Upper lobe of left lung (tissue), 6 donors: ENCODE measurements around the gene PPIA. TPM values are rescaled to one million over a fixed set of nuclear protein-coding genes. Genes with fewer than 3 reads are reported as not detected.
"Not testable (repeated sequence)": the region's sequence is repeated elsewhere in the genome, so short reads cannot be mapped to it uniquely, and the experiment has no call there.

Experiments
- ATAC-seq, 2 donors: fragments of 200-7000 bp; cut with Tn5 transposase; one replicate each; pipeline ENCODE4 v1.9.1; 2022; ENCODE audit warnings: mild to moderate bottlenecking in 2 of 2, moderate library complexity in 2 of 2; ENCODE audit not compliant: low FRiP score in 2 of 2
- DNase-seq, 2 donors: peaks; one replicate each; pipeline ENCODE4 v3.0.0-alpha.2; 2019 to 2020
- H3K27ac ChIP-seq, 4 donors: fragments of 200-600 bp; sonication (generic); one replicate each; pipeline ENCODE4 v1.5.1; 2016 to 2019
- H3K27me3 ChIP-seq, 4 donors: fragments of 200-600 bp; sonication (generic); one replicate each; pipeline ENCODE4 v1.5.1; 2017 to 2019
- H3K36me3 ChIP-seq, 4 donors: fragments of 200-600 bp; sonication (generic); one replicate each; pipeline ENCODE4 v1.5.1; 2016 to 2019
- H3K4me1 ChIP-seq, 4 donors: fragments of 200-600 bp; sonication (generic); one replicate each; pipeline ENCODE4 v1.5.1; 2018 to 2019
- H3K4me3 ChIP-seq, 4 donors: fragments of 200-600 bp; sonication (generic); one replicate each; pipeline ENCODE4 v1.5.1; 2017 to 2019; ENCODE audit warnings: mild to moderate bottlenecking in 2 of 4, moderate library complexity in 1 of 4
- H3K9me3 ChIP-seq, 4 donors: fragments of 200-600 bp; sonication (generic); one replicate each; pipeline ENCODE4 v1.5.1; 2018 to 2019
- EP300 ChIP-seq, 4 donors: sonication (generic); formaldehyde crosslinking; IDR thresholded peaks; one replicate each; pipeline ENCODE4 v1.5.1; 2017; ENCODE audit warnings: antibody characterized with exemption in 4 of 4, control low read depth in 2 of 4
- POLR2A ChIP-seq, 4 donors: fragments of 450-650 bp; IDR thresholded peaks; one replicate each; pipeline ENCODE4 v1.5.1; 2016 to 2017; ENCODE audit warnings: antibody characterized with exemption in 4 of 4, mild to moderate bottlenecking in 2 of 4
- POLR2AphosphoS5 ChIP-seq, 2 donors: sonication (generic); formaldehyde crosslinking; IDR thresholded peaks; one replicate each; pipeline ENCODE4 v1.5.1; 2017; ENCODE audit warnings: antibody characterized with exemption in 2 of 2
- WGBS, 2 donors: methylation state at CpG; one replicate each; pipeline ENCODE4 v1.1.5; 2017 to 2018; 5-methylcytosine and 5-hydroxymethylcytosine counted together
- total RNA-seq, 6 donors: library from RNA; depleted of rRNA in 4 of 6; stranded (reverse); fragments of >200 nt in 4 of 6; gene quantifications; one replicate each; pipeline versions ENCODE4 v1.1.0 to v1.2.1, GENCODE V29; 2016 to 2021
- TF ChIP-seq, protein P1 (sequence below), 6 experiments: fragments of 450-650 bp in 4 of 6; fragments of 200-600 bp in 2 of 6; sonication (generic) in 2 of 6; IDR thresholded peaks; one replicate each; pipeline ENCODE4 v1.5.1; 2016 to 2019; ENCODE audit warnings: antibody characterized with exemption in 6 of 6
- donor health status: DM: no; HTN: no; CAD: no; lungs with moderate emphysema.
- donor health status: DM: no; HTN: yes; CAD: no; lungs with severe emphysema.

Gene PPIA
- total RNA-seq, 6 donors from 2014 or later: 351 to 1,606 (median 1,253) TPM

DNA sequence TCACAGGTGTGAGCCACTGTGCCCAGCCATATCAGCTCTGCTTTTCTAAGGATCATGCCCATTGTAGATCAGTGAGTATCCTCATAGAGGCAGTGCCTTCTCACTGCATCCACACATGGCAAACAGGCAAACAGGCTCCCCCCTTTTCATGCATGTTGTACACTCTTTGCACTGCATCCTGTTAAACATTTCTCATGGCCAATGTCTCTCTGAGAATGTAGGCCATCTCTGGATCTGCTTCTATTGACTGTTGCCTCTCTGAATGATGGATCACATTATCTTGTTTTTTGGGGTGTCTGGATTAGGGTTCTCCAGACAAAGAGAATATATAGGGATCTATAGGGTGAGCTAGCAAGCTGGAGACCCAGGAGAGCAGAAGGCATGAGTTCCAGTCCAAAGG is 13.1 kb upstream of the PPIA start:
- DNase-seq: no peak
- Histone ChIP-seq H3K9me3 (peaks cover 0 to 4% (median 0%) of the 10 kb centered on the region in 4 donors), H3K36me3 (no peaks in the 10 kb centered on the region), H3K27ac (no peak overlapping the region), H3K27me3 (no peaks in the 10 kb centered on the region), H3K4me1 (peaks cover 0 to 5% (median 2%) of the 10 kb centered on the region in 4 donors), H3K4me3 (no peak overlapping the region)
- no peak for TF ChIP-seq EP300 (IDR thresholded peaks at IDR 0.05)
- TF ChIP-seq POLR2A (IDR thresholded peaks at IDR 0.05): no peak
- TF ChIP-seq POLR2AphosphoS5 (IDR thresholded peaks at IDR 0.05): no peak
- TF ChIP-seq, protein P1, sequence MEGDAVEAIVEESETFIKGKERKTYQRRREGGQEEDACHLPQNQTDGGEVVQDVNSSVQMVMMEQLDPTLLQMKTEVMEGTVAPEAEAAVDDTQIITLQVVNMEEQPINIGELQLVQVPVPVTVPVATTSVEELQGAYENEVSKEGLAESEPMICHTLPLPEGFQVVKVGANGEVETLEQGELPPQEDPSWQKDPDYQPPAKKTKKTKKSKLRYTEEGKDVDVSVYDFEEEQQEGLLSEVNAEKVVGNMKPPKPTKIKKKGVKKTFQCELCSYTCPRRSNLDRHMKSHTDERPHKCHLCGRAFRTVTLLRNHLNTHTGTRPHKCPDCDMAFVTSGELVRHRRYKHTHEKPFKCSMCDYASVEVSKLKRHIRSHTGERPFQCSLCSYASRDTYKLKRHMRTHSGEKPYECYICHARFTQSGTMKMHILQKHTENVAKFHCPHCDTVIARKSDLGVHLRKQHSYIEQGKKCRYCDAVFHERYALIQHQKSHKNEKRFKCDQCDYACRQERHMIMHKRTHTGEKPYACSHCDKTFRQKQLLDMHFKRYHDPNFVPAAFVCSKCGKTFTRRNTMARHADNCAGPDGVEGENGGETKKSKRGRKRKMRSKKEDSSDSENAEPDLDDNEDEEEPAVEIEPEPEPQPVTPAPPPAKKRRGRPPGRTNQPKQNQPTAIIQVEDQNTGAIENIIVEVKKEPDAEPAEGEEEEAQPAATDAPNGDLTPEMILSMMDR (IDR thresholded peaks at IDR 0.05): no peak
- no peak for ATAC-seq

DNA sequence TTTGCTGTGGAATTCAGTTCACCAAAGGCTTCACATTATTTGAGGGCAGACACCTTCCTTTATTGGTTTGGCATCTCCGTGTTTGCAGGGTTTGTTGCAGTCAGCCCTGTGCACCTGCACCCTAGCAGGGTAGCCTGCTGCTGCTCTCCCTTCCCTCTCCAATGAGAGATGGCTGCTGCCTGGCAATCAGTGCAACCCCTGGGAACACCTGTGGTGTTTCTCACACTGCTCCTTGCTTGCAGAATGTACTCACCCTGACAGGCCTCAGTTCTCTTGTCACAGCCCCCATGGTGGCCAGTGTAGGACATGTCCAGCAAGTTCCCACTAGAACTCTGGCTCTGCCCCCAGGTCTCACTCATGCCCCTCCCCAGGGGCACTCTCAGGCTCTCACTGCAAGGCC is 12.1 kb upstream of the PPIA start:
- 88 to 95% methylated on average over 1 of the region's 1 CpG for WGBS, 2 donors
- H3K9me3 ChIP-seq: peaks cover 0 to 4% (median 0%) of the 10 kb centered on the region in 4 donors
- H3K36me3 ChIP-seq: no peaks in the 10 kb centered on the region
- H3K4me1 ChIP-seq: peaks cover 0 to 5% (median 2%) of the 10 kb centered on the region in 4 donors
- H3K27me3 ChIP-seq: no peaks in the 10 kb centered on the region
- no peak overlapping the region for H3K4me3 ChIP-seq
- no peak overlapping the region for H3K27ac ChIP-seq
- TF ChIP-seq EP300 (IDR thresholded peaks at IDR 0.05) (no peak), POLR2A (IDR thresholded peaks at IDR 0.05) (no peak), POLR2AphosphoS5 (IDR thresholded peaks at IDR 0.05) (no peak)
- TF ChIP-seq, protein P1 (IDR thresholded peaks at IDR 0.05): no peak
- DNase-seq: no peak
- ATAC-seq: peak in 1 of 2 donors; percentile 23

DNA sequence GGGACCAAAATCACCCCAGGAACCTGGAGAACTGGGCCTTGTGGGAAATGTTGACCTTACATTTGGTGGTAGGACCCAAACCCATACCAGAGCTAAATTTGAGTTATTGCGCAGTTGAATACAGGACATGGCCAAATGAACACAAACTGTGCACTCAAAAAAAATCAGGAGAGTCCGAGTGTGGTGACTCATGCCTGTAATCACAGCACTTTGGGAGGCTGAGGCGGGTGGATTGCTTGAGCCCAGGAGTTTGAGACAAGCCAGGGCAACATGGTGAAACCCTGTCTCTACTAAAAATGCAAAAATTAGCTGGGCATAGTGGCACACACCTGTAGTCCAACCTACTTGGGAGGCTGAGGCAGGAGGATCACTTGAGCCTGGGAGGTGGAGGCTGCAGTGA is 11.3 kb upstream of the PPIA start:
- ATAC-seq, DNase-seq, H3K9me3 ChIP-seq, H3K4me1 ChIP-seq, H3K4me3 ChIP-seq, H3K27ac ChIP-seq, H3K36me3 ChIP-seq, H3K27me3 ChIP-seq: not testable (repeated sequence)
- 90 to 97% methylated on average over 3 of the region's 3 CpGs for WGBS, 2 donors

DNA sequence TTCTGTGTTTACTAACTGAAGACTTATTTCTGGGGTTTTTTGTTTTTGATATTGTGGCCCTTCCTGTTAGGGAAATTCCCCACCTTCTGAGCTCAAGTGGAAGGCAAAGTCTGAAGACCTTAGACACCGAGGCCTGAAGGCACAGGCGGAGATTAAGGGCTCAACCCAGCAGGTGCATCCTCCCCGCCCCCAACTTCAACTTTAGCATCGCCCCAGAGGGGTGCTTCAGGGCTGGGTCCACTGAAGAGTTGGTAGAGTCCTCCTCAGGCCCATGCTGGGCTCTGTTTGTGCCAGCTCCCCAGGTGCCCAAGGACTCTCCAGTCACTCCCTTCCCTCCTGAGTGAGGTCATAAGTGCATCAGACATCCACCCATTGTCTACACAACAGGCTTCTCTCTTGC is 9.4 kb upstream of the PPIA start:
- H3K27ac ChIP-seq: no peak overlapping the region
- no peaks in the 10 kb centered on the region for H3K36me3 ChIP-seq
- DNase-seq: no peak
- no peak overlapping the region for H3K4me3 ChIP-seq
- WGBS, 2 donors: 69 to 80% methylated on average over 2 to 4 of the region's 4 CpGs
- no peaks in the 10 kb centered on the region for H3K4me1 ChIP-seq
- H3K27me3 ChIP-seq: no peaks in the 10 kb centered on the region
- ATAC-seq: no peak
- H3K9me3 ChIP-seq: peaks cover 0 to 4% (median 0%) of the 10 kb centered on the region in 4 donors
- TF ChIP-seq, protein P1 (IDR thresholded peaks at IDR 0.05): no peak
- TF ChIP-seq EP300 (IDR thresholded peaks at IDR 0.05) (no peak), POLR2AphosphoS5 (IDR thresholded peaks at IDR 0.05) (no peak), POLR2A (IDR thresholded peaks at IDR 0.05) (no peak)

DNA sequence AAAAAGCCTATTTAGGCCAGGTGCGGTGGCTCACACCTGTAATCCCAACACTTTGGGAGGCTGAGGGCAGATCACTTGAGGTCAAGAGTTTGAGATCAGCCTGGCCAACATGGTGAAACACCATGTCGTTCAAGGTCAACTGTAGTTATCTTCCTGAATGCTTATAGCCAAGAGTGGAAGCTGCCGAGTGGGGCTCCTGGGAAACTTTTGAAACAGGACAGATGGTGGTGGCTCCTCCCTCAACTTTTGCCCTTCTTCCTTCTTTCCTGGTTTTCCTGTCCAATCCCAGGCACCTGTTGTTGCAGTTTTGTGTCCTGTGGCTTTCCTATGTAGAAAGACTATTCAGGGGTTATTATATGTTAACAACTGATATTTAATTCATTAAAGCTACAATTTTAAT is 8.7 kb upstream of the PPIA start:
- no peak for DNase-seq
- 72 to 78% methylated on average over 3 of the region's 3 CpGs for WGBS, 2 donors
- Histone ChIP-seq H3K36me3 (no peaks in the 10 kb centered on the region), H3K9me3 (peaks cover 0 to 4% (median 0%) of the 10 kb centered on the region in 4 donors), H3K4me3 (no peak overlapping the region), H3K4me1 (no peaks in the 10 kb centered on the region), H3K27me3 (no peaks in the 10 kb centered on the region), H3K27ac (no peak overlapping the region)
- ATAC-seq: no peak
- TF ChIP-seq POLR2A (IDR thresholded peaks at IDR 0.05) (no peak), EP300 (IDR thresholded peaks at IDR 0.05) (no peak), POLR2AphosphoS5 (IDR thresholded peaks at IDR 0.05) (no peak)
- TF ChIP-seq, protein P1 (IDR thresholded peaks at IDR 0.05): no peak
